Right kidney (tissue), 1 donor: ENCODE results near the gene TGFBR3.

Source experiments
- DNase-seq: peaks from one replicate; pipeline ENCODE4 v3.0.0-alpha.2; 2016

Gene TGFBR3

GRCh38 chr1:91711504-91712247 lies 174.3 kb downstream of the TGFBR3 start:
- no peak for DNase-seq

- DNase-seq: no peak
Observed at GRCh38 chr1:91710261-91710660, 175.7 kb downstream of the TGFBR3 start.

GRCh38 chr1:91708691-91709090 lies 177.3 kb downstream of the TGFBR3 start:
- DNase-seq: no peak

- no peak for DNase-seq
Observed at GRCh38 chr1:91707890-91708218, 178.1 kb downstream of the TGFBR3 start.

GRCh38 chr1:91707114-91707889 lies 178.6 kb downstream of the TGFBR3 start:
- no peak for DNase-seq

GRCh38 chr1:91706140-91706957 lies 179.6 kb downstream of the TGFBR3 start:
- no peak for DNase-seq

GRCh38 chr1:91704746-91705145 lies 181.2 kb downstream of the TGFBR3 start:
- no peak for DNase-seq

GRCh38 chr1:91703095-91703494 lies 182.9 kb downstream of the TGFBR3 start:
- DNase-seq: no peak

- no peak for DNase-seq
Observed at GRCh38 chr1:91701472-91701869, 184.5 kb downstream of the TGFBR3 start.

GRCh38 chr1:91700771-91701471 lies 185.0 kb downstream of the TGFBR3 start:
- no peak for DNase-seq

GRCh38 chr1:91700332-91700731 lies 185.6 kb downstream of the TGFBR3 start:
- DNase-seq: no peak

GRCh38 chr1:91699339-91699974 lies 186.5 kb downstream of the TGFBR3 start:
- no peak for DNase-seq

GRCh38 chr1:91697861-91698260 lies 188.1 kb downstream of the TGFBR3 start:
- no peak for DNase-seq

- DNase-seq: no peak
Observed at GRCh38 chr1:91697416-91697815, 188.5 kb downstream of the TGFBR3 start.

- no peak for DNase-seq
Observed at GRCh38 chr1:91696321-91696720, 189.6 kb downstream of the TGFBR3 start.

GRCh38 chr1:91693557-91693956 lies 192.4 kb downstream of the TGFBR3 start:
- DNase-seq: no peak

GRCh38 chr1:91691525-91691924 lies 194.4 kb downstream of the TGFBR3 start:
- DNase-seq: no peak

- DNase-seq: no peak
Observed at GRCh38 chr1:91689641-91690481, 196.1 kb downstream of the TGFBR3 start.

GRCh38 chr1:91687452-91687851 lies 198.5 kb downstream of the TGFBR3 start:
- DNase-seq: no peak

GRCh38 chr1:91685994-91686393 lies 200.0 kb downstream of the TGFBR3 start:
- no peak for DNase-seq
